ENCODE results near the gene ERC2.

DNA sequence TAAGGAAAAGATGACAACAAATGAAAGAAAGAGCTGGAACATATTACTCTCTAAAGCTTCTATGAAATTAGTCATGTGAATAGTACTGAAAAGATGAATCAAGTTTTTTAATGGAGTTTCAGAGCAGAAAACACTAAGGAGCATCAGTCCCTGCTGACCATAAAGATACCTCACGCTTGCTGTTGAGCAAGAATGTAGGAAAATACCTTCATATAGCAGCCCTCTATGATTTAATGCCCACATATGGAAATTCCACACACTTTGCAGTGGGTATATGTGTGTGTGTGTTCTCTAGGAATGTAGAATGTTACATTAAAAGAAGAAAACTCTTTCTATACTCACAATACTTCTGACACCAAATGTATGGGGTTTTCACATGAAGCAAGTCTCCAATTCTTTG lies 355.0 kb downstream of the ERC2 start:
- TF ChIP-seq, protein P1, sequence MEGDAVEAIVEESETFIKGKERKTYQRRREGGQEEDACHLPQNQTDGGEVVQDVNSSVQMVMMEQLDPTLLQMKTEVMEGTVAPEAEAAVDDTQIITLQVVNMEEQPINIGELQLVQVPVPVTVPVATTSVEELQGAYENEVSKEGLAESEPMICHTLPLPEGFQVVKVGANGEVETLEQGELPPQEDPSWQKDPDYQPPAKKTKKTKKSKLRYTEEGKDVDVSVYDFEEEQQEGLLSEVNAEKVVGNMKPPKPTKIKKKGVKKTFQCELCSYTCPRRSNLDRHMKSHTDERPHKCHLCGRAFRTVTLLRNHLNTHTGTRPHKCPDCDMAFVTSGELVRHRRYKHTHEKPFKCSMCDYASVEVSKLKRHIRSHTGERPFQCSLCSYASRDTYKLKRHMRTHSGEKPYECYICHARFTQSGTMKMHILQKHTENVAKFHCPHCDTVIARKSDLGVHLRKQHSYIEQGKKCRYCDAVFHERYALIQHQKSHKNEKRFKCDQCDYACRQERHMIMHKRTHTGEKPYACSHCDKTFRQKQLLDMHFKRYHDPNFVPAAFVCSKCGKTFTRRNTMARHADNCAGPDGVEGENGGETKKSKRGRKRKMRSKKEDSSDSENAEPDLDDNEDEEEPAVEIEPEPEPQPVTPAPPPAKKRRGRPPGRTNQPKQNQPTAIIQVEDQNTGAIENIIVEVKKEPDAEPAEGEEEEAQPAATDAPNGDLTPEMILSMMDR (IDR thresholded peaks at IDR 0.05; ENCODE audit: extremely low read depth in 1 of 2, insufficient read depth in 1 of 2, low read depth in 1 of 2, low read length in 2 of 2): no peak
- no peak for TF ChIP-seq POLR2AphosphoS5 (IDR thresholded peaks at IDR 0.05; ENCODE audit: insufficient read depth, low read depth, low read length)
- no peak for TF ChIP-seq POLR2A (IDR thresholded peaks at IDR 0.05; ENCODE audit: low read depth, low read length)
